ENCODE results near the gene NFATC2. TPM values are rescaled to one million over a fixed set of nuclear protein-coding genes. Genes with fewer than 3 reads are reported as not detected.
A peak's percentile ranks its signal among the peaks of the same experiment; 100 is the strongest.

NFATC2 gene
- total RNA-seq, 1 donor from 2014 or later = not detected

- Histone ChIP-seq H3K36me3 (ENCODE audit: control insufficient read depth, insufficient read depth, low read length) (no peaks in the 10 kb centered on the region), H3K27me3 (ENCODE audit: control insufficient read depth, insufficient read depth, low read length) (no peaks in the 10 kb centered on the region), H3K4me3 (ENCODE audit: low read depth, low read length) (no peak overlapping the region)
- FAIRE-seq (peak; percentile 13), DNase-seq (ENCODE audit: low read depth) (no peak)
- TF ChIP-seq CTCF (IDR thresholded peaks at IDR 0.05; ENCODE audit: insufficient read depth, low read length, severe bottlenecking) = peak; percentile 13
Measured at GRCh38 chr20:51378171-51378928, 164.2 kb downstream of the NFATC2 start.

- DNase-seq (ENCODE audit: low read depth) (no peak), FAIRE-seq (no peak)
- Histone ChIP-seq H3K27me3 (ENCODE audit: control insufficient read depth, insufficient read depth, low read length) (no peaks in the 10 kb centered on the region), H3K36me3 (ENCODE audit: control insufficient read depth, insufficient read depth, low read length) (no peaks in the 10 kb centered on the region), H3K4me3 (ENCODE audit: low read depth, low read length) (no peak overlapping the region)
- no peak for TF ChIP-seq CTCF (IDR thresholded peaks at IDR 0.05; ENCODE audit: insufficient read depth, low read length, severe bottlenecking)
Measured at GRCh38 chr20:51377132-51377531, 165.4 kb downstream of the NFATC2 start.

- FAIRE-seq (no peak), DNase-seq (ENCODE audit: low read depth) (no peak)
- no peaks in the 10 kb centered on the region for H3K27me3 ChIP-seq (ENCODE audit: control insufficient read depth, insufficient read depth, low read length)
- no peaks in the 10 kb centered on the region for H3K36me3 ChIP-seq (ENCODE audit: control insufficient read depth, insufficient read depth, low read length)
- no peak for TF ChIP-seq CTCF (IDR thresholded peaks at IDR 0.05; ENCODE audit: insufficient read depth, low read length, severe bottlenecking)
- no peak overlapping the region for H3K4me3 ChIP-seq (ENCODE audit: low read depth, low read length)
Measured at GRCh38 chr20:51376111-51376510, 166.4 kb downstream of the NFATC2 start.

GRCh38 chr20:51375561-51375960, 167.0 kb downstream of the NFATC2 start:
- H3K4me3 ChIP-seq (ENCODE audit: low read depth, low read length) = no peak overlapping the region
- TF ChIP-seq CTCF (IDR thresholded peaks at IDR 0.05; ENCODE audit: insufficient read depth, low read length, severe bottlenecking) = no peak
- H3K27me3 ChIP-seq (ENCODE audit: control insufficient read depth, insufficient read depth, low read length) = no peaks in the 10 kb centered on the region
- H3K36me3 ChIP-seq (ENCODE audit: control insufficient read depth, insufficient read depth, low read length) = no peaks in the 10 kb centered on the region
- no peak for FAIRE-seq
- no peak for DNase-seq (ENCODE audit: low read depth)

DNA sequence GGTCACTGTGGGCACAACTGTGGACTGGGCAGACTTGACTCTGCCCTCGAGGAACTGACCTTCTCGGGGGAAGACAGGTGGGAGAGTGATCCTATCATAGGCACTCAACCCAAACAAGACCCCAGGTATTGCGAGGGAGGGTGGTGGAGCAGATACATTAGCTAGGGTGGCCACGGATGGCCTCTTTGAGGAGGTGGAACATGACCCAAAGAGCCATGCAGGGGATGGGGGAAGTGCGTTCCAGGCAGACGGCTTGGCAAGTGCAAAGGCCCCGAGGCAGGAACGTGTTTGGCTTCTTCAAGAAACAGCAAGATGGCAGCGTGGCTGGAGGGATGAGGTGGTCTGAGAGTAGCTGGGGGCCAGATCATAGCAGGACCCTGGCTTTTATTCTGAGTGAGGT, 167.6 kb downstream of the NFATC2 start:
- Histone ChIP-seq H3K4me3 (ENCODE audit: low read depth, low read length) (no peak overlapping the region), H3K27me3 (ENCODE audit: control insufficient read depth, insufficient read depth, low read length) (no peaks in the 10 kb centered on the region), H3K36me3 (ENCODE audit: control insufficient read depth, insufficient read depth, low read length) (no peaks in the 10 kb centered on the region)
- no peak for FAIRE-seq
- no peak for TF ChIP-seq CTCF (IDR thresholded peaks at IDR 0.05; ENCODE audit: insufficient read depth, low read length, severe bottlenecking)
- no peak for DNase-seq (ENCODE audit: low read depth)

DNA sequence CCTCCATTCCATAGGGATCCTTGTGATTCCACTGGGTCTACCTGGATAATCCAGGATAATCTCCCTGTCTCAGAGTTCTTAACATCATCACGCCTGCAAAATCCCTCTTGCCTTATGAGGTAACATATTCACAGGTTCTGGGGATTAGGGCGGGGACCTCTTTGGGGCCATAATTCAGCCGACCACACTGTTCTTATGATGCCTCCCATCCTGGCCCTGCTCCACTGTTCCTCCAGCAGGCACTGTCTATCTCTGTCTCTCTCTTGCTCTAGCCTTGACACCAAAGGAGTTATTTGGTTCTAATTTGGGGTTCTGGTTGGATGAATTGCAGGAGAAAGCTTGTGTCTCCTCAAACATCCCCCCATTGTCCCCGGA, 168.1 kb downstream of the NFATC2 start:
- FAIRE-seq = no peak
- DNase-seq (ENCODE audit: low read depth) = no peak
- Histone ChIP-seq H3K4me3 (ENCODE audit: low read depth, low read length) (no peak overlapping the region), H3K27me3 (ENCODE audit: control insufficient read depth, insufficient read depth, low read length) (no peaks in the 10 kb centered on the region), H3K36me3 (ENCODE audit: control insufficient read depth, insufficient read depth, low read length) (no peaks in the 10 kb centered on the region)
- no peak for TF ChIP-seq CTCF (IDR thresholded peaks at IDR 0.05; ENCODE audit: insufficient read depth, low read length, severe bottlenecking)

Measured in bronchial epithelial cell (primary cell).